Activated CD8-positive, alpha-beta memory T cell treated with anti-CD3 and anti-CD28 coated beads for 1 hour (primary cell): ENCODE results near the gene CPT1B.
"Not testable (repeated sequence)": the region's sequence is repeated elsewhere in the genome, so short reads cannot be mapped to it uniquely, and the experiment has no call there.

ENCODE experiments used
- DNase-seq, 2 donors: peaks; one replicate each; pipeline ENCODE4 v3.0.0-alpha.2; 2020; ENCODE audit warnings: low read depth in 1 of 2; ENCODE audit errors: extremely low read depth in 1 of 2

The CPT1B gene

GRCh38 chr22:50609599-50609998 is 31.4 kb upstream of the CPT1B start:
- DNase-seq, result no peak

DNA sequence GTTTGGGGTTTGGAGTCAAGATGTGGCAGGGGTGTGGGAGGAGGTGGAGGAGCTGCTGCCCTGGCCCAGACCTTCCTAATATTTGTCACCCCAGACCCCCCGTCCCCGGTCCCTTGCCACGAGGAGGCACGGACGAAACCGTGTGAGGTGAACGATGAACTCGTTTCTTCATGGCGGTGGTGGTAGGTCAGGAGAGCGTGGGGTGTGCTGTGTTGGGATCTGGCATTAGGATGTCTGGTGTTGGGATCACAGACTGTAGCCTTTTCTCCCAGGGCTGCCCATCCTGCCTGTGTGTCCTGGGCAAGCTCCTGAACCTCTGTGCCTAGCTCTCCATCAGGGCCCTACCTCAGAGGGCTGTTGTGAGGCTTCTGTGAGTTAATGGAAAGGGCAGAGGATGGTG is 30.8 kb upstream of the CPT1B start:
- DNase-seq, result no peak

- DNase-seq, result not testable (repeated sequence)
These were observed 30.0 kb upstream of the CPT1B start for GRCh38 chr22:50608058-50608840.

DNA sequence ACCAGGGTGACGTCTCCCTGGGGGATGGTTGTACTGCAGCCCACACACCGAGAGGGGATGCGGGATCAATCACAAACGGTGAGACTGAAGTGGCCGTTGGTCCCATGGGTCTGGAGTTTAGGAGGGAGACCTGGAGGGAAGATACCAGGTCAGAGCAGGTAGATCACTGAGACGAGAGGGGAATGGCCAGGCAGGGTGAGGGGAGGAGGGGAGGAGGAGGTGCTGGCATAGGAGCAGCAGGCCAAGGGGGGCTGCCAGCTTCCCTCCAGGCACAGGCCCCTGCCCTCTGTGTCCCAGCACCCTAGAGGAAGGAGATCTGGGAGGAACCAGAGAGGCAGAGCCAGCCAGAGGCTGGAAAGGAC is 29.4 kb upstream of the CPT1B start:
- DNase-seq, result no peak

DNA sequence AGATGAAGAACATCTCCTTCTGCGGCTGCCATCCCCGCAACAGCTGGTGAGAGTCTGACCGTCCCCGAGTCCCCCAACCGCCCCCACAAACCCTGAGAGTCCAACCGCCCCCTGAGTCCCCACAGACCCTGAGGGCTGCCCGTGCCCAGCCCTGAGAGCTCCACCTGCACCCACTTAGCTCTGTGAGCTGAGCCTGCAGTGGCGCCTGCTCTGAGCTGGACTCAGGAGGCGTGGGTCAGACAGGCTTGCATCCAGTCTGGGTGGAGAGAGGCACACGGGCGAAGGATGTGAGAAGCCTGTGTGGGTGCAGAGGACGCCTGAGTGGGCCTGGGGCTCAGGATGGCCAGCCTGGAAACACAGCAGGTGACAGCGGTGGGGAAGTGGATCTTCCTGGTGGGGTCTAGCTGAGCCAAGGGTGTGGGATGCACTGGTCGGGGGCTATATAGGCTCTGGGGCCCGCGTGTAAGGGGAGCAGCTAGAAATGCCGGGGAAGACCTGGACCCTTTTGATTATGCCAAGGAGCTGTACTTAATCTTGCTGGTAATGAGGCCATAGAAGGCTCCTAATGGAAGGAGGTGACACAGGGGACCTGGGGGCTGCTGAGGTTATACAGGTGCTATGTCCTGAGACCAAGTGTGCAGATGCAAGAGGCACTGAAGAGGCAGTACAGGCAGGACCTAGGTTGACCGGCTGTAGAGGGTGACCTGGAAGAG is 28.9 kb upstream of the CPT1B start:
- DNase-seq, result no peak

DNA sequence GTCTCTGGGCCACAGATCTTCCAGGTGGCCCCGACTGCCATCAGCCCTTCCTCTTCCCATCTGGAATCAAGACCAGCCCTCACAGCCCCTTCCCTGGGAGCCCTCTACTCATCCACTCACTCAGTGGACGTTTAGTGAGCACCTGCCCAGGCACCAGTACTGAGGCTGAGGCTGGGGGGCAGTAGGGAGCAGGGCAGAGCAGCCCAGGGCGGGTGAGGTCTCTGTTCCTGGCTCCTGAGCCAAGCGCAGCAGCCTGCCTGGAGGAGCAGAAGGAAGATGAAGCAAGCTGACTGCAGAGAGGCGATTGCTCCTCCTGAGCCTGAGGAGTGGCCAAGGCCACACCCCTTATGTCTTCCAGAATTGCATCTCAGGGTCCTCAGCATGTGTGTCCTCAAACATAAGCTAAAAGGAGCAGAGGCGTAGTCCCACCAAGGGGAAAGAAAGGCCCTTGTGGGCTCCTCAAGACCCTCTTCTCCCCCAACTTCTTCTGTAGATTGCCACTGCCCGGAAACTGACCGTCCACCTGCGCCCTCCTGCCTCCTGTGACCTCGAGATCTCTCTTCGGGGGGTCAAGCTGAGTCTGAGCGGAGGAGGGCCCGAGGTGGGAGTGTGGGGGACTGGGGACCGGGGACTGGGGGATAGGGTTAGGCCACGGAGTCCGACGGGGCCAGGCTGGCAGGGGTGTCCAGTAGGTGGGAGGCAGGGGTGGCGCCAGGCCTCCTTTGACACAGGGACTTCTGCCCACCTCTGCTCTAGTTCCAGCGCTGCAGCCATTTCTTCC is 28.1 kb upstream of the CPT1B start:
- DNase-seq, result no peak

GRCh38 chr22:50605613-50606074 is 27.4 kb upstream of the CPT1B start:
- DNase-seq, result no peak

DNA sequence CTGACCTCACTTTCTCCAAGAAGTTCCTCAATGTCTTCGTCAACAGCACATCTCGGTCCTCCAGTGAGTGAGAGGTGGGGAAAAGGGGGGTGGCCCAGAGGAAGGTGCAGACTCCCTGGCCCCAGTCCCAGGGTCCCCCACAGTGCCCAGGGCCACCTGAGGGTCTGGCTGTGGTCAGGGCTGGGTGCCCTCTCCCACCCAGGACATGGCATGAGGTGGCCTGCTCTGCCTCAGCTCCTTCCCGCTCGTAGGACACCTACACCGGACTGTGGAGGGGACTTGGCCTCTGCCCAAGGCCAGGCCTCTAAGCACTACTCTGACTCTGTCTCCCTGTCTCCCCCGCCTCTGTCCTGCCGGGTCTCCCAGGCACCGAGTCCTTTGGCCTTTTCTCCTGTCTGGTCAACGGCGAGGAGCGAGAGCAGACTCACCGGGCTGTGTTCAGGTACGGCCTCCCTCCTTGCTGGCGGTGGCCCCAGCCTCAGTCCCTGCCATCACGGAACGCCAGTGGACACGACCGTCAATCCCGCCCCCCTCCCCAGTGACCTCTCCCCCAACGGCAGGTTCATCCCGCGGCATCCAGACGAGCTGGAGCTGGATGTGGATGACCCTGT is 26.9 kb upstream of the CPT1B start:
- no peak for DNase-seq

GRCh38 chr22:50604256-50605001 is 26.2 kb upstream of the CPT1B start:
- no peak for DNase-seq

DNA sequence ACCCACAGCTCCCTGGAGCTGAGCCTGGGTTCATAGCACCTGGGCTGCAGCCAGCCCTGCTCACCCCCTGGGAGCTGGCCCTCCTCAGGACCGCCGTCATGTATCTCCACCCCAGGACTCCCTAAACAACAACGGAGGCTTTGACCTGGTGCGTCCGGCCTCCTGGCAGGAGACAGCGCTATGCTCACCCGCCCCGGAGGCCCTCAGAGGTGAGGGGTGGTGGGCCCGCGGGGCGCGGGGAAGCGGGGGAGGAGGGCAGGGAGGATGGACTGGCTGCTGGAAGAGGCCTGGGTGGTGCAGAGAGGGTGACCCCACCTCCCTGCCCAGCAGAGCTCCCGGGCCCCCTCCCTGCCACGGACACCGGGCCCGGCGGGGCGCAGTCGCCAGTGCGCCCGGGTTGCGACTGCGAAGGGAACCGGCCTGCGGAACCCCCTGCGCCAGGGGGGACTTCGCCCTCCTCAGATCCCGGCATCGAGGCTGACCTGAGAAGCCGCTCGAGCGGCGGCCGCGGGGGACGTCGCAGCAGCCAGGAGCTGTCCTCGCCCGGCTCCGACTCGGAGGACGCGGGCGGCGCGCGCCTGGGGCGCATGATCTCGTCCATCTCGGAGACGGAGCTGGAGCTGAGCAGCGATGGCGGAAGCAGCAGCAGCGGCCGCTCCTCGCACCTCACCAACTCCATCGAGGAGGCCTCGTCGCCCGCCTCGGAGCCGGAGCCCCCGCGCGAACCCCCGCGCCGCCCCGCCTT is 25.5 kb upstream of the CPT1B start:
- DNase-seq, result no peak

DNA sequence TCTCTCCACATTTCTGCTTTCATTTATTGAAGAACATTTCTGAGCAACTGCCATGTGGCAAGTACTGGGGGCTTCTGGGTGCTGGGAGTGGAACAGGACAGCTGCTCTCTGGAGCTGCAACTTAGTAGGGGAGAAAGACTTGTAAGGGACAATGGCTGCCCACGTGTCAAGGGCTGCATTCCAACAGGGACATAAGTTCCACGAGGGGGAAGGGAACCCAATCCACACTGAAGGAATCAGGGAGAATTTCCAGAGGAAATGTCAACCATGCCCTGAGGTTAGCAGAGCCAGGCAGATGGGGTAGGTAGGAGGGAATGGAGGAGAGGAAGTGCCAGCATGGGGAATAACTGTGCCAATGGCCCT is 24.1 kb upstream of the CPT1B start:
- no peak for DNase-seq

DNA sequence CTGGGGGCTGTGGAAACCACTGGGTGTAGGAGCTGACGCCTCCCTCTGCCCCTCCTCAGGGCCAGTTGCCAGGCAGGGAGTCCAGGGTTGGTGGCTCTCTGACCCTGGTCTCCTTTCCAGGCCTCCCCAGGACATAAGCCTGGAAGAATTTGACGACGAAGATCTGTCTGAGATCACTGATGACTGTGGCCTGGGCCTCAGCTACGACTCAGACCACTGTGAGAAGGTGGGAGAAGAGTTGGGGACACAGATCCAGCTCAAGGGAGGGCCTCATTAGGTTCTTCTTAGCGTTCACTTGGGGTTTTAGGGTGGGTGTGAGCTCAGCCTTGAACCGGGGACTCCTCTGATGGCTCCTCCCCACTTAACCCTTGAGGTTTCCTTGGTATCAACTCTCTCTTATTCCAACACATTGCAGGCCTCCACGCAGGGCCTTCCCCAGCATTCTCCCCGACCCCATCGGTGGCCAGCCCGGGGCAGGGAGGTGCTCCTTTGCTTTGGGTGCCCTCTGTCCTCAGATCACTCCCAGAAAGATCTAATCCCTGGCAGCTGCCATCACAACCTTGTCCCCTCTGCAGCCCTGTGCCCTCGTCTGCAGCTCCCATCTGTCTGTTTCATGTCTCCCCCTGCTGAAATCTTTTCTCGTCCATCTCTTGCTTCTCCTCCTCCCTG is 23.6 kb upstream of the CPT1B start:
- DNase-seq, result no peak

- DNase-seq, result no peak
These were observed 22.9 kb upstream of the CPT1B start for GRCh38 chr22:50600967-50601668.

DNA sequence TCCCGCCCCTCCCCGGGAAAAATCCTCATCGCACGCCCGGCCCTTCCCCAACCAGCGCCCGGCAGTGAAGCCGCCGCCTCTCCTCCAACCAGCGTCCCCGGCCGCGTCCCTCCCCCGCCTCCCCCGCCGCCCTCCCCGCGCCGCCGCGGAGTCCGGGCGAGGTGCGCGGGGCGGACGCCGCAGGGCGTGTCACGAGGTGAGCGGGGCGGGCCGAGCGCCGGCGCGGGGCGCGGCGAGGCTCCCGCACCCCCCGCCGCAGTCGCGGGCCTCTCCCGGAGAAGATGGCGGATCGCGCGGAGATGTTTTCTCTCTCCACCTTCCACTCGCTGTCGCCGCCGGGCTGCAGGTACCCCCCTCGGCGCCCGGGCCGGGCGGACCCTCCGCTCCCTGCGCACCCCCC is 22.3 kb upstream of the CPT1B start, which contains the start of gene MAPK8IP2:
TSS of gene MAPK8IP2 (plus strand) at position 256 of the 400 bp plus-strand sequence. CDS start at position 282, 26 bp downstream.
- no peak for DNase-seq

DNA sequence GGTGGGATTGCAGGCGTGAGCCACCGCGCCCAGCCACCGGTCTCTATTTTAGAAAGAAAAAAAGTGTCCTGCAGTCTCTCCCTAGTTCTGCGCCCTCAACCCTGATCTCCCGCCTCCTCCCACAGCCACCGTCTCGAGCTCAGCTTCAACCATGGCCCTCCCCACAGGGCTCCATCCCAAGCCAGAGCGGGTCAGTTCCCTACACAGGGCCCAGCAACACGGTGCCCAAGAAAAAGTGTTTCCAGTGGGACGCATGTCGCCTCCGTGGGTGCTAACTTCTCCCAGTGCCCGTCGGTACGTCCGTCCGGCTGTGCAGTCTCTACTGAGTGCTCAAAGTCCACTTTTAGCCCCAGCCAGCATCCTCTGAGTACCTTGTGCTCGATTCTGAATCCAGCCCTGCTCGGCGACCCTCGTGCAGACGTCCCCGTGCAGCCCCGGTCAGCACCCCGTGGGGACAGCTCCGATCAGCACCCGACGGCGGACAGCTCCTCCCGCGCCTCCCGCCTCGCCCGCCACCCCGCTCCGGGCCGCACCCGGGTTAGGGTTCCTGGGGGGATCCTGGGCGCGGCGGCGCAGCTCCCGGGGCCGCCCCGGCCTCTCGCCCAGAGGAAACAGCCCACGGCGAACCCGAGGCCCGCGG is 21.7 kb upstream of the CPT1B start:
- DNase-seq, result peak in 1 of 2 donors; percentile 49

DNA sequence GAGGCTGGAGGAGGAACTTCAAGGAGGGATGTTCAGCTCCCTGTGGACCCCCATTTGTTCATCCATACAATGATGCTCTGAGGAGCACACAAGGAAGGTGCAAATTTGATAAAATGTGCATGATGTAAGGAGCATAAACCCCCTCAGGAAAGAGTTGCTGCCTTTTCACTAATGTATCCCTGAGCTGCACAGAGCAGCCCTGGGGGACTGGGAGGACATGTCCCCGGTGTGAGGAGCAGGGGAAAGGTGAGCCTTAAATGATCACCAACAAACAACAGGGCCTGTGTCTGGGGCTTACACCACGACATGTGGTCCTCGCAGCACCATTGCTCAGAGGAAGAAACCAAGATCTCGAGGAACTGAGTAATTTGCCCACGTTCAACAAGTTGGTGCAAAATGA is 18.9 kb upstream of the CPT1B start:
- DNase-seq, result no peak

DNA sequence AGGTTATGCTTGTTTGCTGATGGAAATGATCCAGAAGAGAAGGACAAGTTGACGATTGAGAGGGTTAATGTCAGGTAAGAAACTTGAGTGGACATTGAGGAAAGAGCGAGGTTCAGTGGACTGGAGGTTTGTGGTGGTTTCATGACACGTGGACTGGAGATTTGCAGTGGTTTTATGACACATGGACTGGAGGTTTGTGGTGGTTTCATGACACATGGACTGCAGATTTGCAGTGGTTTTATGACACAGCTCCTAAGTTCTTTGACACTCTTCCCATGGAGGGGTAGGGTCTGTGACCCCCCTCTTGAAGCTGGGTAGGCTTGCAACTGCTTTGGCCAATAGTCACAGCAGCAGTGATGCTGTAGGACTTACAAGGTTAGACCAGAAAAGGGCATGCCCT is 17.0 kb upstream of the CPT1B start:
- no peak for DNase-seq

DNA sequence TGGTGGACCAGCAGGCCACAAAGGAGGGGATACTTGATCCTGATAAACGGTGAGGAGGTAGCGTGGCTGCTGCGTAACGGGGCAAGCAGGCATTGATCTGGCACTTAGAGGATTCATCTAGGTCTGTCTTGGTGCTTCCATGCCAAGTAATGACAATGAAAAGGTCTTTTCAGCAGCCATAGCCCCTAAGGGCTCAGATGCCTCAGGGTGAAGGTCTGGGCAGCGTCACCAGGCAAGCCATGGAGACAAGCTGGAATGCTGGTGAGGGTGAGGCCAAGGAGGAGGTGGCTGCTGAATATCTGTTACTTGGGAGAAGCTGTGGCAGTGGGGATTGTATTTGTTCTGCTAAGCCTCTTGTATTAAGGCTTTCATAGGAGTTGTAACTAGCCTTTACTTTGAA is 9.2 kb upstream of the CPT1B start:
- no peak for DNase-seq
